ENCODE results near the gene VWDE.

VWDE gene

DNA sequence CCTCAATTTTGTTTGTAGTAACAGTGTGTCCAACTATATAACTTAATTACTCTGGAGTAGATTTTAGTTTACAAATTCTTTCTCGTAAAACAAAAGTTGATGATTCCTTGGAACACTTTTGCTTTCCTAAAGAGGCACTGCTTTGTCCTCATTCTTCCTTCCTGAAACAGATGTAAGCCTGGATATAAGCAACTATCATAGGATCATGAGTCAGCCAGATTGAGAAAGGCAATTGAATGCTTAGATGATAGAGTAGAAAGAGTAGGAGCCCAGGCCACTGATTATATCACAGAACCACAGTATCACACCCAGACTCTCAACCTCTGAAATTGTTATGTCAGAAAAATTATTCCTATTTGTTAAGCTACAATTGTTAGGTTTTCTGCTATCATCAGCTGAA lies 122.6 kb downstream of the VWDE start:
- DNase-seq (ENCODE audit: low read depth), result no peak
